Measurements from ENCODE around the gene TRIP12.

DNA sequence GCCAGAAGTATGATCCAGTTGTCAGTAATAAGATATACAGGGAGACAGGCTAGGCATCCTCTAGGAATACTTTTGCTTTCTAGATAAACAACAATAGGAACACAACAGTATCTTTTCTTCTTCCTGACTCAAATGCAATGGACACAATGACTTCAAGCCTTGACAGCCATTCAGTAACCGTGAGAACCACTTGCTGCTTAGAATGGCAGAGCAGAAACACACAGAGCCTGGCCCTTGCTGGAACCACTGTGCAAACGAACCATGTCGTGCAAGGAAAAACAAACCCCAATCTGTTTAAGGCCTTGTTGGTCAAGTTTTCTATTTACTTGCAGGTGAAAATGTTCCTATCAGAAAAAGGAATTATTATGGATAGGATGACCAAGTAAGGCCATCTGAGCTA is 18.8 kb downstream of the TRIP12 start:
- TF ChIP-seq, protein P1, sequence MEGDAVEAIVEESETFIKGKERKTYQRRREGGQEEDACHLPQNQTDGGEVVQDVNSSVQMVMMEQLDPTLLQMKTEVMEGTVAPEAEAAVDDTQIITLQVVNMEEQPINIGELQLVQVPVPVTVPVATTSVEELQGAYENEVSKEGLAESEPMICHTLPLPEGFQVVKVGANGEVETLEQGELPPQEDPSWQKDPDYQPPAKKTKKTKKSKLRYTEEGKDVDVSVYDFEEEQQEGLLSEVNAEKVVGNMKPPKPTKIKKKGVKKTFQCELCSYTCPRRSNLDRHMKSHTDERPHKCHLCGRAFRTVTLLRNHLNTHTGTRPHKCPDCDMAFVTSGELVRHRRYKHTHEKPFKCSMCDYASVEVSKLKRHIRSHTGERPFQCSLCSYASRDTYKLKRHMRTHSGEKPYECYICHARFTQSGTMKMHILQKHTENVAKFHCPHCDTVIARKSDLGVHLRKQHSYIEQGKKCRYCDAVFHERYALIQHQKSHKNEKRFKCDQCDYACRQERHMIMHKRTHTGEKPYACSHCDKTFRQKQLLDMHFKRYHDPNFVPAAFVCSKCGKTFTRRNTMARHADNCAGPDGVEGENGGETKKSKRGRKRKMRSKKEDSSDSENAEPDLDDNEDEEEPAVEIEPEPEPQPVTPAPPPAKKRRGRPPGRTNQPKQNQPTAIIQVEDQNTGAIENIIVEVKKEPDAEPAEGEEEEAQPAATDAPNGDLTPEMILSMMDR (IDR thresholded peaks at IDR 0.05; ENCODE audit: extremely low read depth in 1 of 2, insufficient read depth in 1 of 2, low read depth in 1 of 2, low read length in 2 of 2), result no peak
- no peak for TF ChIP-seq EZH2 (IDR thresholded peaks at IDR 0.05; ENCODE audit: borderline replicate concordance, low read depth, low read length, severe bottlenecking)
- no peak for TF ChIP-seq POLR2A (IDR thresholded peaks at IDR 0.05; ENCODE audit: low read depth, low read length)
- no peak for TF ChIP-seq POLR2AphosphoS5 (IDR thresholded peaks at IDR 0.05; ENCODE audit: insufficient read depth, low read depth, low read length)
- TF ChIP-seq MAX (IDR thresholded peaks at IDR 0.05; ENCODE audit: insufficient read depth, insufficient read length), result no peak
- TF ChIP-seq JUN (IDR thresholded peaks at IDR 0.05; ENCODE audit: borderline replicate concordance, insufficient read depth, insufficient read length, low read depth), result no peak
- TF ChIP-seq GATA2 (IDR thresholded peaks at IDR 0.05; ENCODE audit: insufficient read depth, insufficient read length, low read depth, low read length), result no peak
- no peak for TF ChIP-seq MYC (IDR thresholded peaks at IDR 0.05; ENCODE audit: low read depth, low read length)
- no peak for TF ChIP-seq FOS (IDR thresholded peaks at IDR 0.05; ENCODE audit: borderline replicate concordance, insufficient read depth, low read length)
